OCI-M1 (cell line): ENCODE measurements around the gene FAM83G.

Experiments used
- DNase-seq: peaks from one replicate; lab custom pipeline; 2025; lab: John Stamatoyannopoulos, UW

The FAM83G gene

DNA sequence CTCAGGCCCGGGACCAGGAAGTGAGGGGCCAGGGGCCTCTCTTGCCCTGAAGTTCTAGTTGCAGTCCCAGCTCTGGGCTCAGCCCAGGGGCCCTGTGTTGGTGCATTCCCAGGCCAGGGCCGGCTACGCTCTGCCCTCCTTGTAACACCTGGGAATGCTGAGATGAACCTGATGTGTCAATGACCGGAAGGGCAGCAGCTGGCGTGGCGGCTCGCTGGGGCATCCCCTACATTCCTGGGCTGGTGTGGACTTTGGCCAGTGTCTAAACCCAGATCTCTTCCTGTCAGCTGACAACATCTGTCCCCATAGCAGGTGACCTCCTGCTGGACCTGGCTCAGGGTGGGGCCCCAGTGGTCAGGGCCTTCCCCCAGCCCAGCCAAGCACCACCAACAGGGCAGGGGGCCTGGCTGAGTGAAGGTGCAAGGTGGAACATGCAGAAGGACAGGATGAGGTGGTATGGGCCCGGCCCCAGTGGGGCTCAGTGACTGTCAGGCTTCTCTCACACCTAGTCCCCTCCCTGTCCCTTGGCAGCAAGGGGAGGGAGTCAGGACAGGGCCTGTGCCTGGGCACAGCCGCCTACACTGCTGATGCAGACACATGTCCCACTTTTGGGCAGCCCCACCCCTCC, 15.9 kb downstream of the FAM83G start:
- no peak for DNase-seq

DNA sequence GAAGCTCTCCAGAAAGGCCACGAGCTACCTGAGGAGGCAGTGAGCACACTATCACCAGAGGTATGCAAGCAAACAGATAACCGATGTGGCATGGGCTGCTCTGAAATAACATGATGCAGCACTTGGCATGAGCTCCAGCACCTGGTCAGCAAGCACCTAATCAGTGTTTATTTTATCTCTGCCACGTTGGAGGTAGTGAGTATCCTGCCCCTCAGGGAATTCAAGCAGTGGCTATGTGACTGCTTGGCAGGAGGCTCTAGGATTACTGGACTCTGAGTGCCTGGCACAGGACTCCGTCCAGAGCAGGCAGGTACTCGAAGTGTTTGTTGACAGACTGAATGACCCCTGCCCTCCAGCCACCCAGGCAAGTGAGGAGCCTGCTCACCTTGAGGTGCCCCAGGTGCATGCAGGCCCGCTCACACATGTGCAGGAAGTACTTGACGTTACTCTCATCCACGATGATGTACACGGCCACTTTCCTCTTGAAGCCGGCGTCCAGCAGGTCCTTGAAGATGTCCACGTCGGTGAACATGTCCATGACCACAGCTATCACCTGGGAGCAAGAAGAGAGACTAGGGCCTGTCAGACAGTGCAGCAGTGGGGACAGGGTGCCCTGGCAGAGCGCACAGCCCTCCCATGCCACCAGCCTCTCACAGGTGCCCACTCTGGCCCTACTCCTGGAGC, 16.6 kb downstream of the FAM83G start:
- DNase-seq = no peak

DNA sequence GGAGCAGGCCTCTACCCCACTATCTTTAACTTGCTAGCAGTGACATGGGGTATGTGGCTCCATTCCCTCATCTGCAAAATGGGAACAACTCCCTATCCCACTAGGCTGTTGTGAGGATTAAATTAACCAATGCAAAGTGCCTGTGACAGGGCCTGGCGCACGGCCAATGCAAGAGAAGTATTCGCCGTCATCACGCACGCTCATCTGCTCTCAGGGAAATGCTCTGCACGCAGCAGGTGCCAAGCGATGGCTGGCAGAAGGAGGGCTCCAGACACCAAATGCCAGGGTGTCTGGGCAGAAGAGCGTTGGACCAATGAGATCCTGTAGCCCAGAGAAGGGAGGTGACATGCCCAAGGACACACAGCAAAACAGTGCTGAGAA, 17.3 kb downstream of the FAM83G start:
- no peak for DNase-seq

DNA sequence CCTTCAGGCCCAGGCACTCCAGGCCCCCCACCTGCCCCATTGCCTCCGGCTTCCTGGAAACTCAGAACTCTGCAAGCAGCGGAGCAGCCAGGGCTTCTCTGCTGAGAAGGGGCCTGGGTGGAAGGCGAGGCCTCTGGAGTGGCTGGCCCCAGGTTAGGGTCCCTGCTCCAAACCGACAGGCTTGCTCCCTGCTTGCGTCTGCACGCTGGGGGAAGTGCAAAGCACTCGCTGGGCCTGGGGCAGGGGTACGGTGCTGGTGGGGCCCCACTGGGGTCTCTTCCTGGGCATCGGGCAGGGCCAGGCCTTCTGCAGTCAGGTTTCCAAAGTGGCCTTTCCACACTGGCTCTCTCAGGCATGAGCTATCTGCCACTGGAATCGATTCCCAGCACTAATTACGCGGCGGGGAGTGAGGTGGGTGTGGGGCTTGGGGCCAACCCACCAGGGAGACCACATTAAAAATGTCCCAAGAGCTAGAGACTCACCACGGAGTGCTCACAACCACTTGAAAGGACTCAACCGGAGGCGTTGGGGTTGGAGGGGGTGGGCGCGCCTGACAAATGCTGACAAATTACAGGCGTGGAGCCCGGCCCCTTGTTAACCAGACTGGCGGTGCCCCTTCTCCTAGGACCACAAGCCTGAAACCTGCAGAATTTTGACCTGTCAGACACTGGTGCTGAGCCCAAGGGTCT, 17.9 kb downstream of the FAM83G start:
- no peak for DNase-seq

DNA sequence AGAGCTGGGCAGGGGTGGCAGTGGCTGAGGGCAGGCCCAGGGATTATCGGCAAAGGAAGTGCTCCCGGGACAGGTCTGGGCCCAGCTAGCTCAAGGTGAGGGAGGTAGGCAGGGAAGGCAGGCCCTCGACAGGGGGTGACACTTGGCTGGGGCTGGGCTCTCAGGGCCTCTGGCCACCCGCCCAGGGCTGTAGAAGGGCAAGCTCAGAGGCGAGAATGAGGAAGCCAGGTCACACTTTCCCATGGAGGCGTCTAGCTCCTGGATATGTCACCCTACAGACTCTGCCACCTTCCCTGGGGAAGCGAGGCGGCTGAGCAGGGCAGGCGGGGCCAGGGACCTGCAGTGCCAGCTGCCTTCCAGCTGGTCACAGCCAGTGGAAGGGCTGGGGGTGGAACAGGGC, 19.1 kb downstream of the FAM83G start:
- DNase-seq = no peak

DNA sequence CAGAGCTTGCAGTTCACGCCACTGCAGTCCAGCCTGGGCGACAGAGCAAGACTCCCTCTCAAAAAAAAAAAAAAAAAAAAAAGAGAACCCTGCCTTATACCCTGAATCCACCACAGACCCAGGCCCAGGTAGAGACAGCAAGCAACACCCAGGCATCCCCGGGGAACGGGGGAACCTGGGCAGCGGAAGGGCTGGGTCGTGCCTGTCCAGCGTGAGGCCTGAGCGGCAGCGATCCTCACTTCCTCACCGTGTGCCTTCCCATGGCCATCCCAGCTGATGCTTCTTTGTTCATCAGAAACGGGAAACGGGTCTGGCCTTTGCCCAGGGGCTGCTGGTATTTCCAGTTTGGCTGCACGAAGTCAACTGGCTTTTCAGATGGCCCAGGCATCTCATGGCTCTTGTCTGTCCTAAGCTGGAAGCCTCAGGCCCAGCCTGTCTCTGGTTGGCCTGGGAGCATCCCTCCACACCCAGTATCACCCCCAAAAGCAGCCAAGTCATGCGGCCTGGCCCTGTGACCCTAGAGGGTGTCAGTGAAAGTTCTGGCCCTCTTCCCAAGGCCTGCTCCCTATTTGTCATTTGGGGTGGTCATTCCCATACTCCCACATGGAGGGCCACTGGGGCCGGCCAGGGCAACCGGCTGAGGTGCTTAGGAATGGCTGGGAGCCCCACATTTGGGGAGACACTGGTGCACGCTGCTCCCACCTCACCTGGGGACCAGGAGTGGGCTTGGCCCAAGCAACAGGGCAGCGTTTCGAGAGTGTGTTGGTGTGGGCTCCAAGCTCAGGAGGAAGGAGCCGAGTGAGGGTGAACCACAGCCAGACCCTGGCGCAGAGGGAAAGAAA, 20.1 kb downstream of the FAM83G start:
- no peak for DNase-seq

DNA sequence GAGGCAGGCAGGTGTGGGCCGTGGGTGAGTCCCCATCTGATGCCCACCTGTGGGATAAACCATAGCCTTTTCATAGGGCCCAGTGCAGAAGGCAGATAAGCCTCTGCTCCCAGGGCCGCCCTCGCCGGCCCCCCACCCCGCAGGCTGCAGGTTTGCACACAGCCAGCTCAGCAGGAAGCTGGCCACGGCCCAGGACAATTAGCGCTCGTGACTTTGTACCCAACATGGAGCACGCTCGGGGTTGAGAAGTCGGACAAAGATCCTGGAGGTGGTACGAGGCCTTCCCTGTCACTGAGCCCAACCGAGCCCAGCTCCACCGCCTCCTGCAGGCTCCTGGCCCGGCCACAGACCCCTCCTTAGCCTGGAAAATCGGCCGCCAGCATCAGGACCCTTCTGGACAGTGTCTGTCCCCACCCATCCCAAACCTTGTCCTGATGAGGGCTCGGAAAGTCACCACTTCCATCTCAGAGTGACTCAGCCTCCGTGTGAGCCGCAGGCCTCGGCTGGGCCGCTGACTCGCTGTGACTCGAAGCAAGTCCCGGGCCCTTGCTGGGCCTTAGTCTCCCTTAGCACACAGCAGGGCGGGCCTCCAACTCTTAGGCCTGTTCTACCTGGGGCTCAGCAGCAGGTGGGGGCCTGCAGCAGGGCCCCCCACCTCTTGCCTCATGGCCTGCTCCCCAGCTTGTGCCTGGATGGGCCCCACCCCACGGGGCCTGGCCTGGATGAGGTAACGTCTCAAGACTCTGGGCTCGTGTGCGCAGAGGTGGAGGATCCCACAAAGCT, 22.7 kb downstream of the FAM83G start:
- no peak for DNase-seq

DNA sequence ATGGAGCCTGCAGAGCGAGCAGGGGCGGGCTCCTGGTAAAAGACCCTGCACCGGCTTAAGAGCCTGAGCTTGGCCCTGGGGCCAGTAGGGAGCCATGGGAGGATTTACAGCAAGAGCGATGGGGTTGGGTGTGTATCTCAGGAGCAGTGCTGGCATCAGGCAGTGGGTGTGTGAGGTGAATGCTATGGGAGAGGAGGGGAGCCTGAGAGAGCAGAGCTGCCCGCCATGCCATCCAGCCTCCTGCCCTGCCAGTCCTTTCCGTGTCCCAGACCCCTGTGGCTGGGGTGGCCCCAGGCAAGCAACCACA, 23.3 kb downstream of the FAM83G start:
- DNase-seq = no peak

DNA sequence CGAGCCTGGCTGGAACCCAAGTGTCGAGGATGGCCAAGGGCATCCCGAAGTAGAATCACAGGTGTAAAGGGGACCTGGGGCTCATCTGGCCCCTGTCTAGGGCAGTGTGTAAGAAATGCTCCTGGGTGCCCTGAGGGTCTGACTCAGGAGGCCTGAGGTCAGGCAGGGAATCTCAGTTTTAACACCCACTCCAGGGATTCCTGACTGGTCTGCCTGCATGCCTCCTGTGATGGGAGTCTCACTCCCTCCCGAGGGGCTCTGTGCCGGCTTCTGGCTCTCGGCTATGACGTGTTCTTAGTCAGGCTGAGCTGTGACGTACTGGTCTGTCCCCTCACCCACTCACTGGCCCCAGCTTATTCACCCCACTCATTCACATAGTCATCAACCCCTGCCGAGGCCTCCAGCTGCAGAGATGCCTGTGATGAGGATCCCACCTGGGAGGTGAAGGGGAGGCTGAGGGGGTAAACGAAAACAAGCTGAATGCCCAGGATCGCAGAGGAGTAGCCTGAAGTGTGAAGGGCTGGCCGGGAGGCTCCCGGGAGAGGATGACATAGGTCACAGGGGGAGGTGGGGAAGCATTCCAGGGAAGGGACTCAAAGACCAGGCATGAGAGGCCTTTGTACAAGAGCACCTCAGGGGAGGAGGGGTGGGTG, 23.8 kb downstream of the FAM83G start:
- DNase-seq = no peak

DNA sequence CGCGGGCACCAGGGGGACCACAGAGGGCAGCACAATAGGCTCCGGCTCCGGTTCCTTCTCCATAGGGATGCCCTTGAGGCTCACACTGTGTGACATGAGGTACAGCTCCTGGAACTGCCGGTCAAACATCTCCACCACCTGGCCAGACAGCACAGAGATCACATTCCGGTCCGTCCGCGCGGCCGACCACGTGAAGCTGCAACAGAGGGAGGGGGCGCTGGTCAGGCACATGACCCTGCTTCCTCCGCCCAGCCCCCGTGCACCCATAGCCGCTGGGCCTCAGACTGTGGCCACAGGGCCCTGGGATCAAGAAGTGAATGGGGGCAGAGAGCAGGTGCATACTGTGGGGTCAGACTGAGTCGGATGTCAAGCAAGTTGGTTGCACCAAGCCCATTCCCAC, 25.9 kb downstream of the FAM83G start:
- DNase-seq = no peak

DNA sequence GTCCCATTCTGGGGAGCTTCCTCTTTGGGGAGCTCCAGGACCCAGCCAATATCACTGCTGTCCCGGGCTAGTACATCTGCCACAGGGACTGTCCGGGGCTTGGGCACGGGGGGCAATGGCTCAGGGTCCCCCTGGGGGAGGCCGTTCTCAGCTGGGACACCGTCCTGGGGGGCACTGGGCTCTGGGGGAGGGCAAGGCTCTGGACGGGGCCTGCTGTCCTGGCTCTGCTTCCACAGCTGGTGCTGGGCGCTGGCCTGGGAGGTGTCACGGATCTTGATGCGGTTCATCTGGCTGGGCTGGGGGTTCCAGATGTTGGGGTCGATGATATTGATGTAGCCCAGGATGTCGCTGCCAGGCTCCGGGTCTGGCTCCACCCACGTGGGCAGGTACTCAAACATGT, 26.5 kb downstream of the FAM83G start:
- no peak for DNase-seq

DNA sequence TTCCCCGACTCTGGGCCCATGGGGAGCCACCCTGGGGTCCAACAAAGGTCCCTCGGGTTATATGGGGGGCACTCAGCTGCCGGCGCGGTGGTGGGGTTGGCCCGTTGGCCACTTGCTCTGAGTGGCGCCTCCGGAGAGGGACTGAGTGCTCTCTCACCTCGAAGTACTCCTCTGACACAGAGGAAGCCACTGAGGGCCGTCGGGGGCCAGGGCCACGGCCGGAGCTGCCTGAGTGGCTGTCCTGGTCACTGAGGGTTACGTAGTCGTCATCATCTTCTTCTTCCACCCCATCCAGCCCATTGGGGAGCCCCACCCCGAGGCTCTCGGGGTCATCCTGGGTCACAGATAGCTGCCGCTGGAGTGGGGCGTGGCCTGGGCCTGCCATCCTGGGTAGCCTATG, 26.9 kb downstream of the FAM83G start:
- no peak for DNase-seq

DNA sequence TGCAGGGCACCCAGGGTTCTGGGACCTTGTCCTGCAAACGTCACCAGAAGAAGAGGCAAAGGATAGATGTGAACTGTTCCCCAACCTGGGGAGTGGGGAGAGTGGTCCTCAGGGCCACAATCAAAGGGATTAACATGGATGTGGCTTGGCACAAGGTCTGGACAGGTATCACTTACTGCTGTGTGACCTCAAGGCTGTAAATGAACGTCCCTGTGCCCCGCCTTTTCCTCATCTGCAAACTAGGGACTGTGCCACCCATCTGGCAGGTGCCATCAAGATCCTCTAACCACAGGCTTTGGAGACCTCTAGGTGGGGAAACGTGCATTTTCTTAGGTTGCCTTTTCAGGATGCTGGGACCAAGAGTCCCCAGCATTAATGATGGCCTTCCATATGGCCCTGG, 27.5 kb downstream of the FAM83G start:
- no peak for DNase-seq

DNA sequence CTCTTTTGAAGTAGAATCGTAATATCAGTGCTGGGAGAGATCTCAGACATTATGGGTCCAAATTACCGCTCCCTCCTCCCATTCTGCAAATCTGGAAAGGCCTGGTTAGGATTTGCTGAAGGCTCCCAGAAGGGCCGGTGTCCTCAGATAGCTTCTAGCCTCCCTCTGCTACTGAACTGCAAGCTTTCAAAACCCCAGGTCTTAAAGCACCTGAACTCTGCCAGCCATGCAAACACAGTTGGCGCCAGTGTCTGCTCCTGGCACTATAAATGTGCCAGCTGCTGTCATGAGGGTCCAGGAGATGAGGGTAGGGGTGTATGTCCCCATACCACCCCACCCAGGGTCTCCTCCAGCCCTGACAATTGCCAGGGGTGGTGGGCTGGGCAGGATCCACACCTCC, 28.4 kb downstream of the FAM83G start:
- DNase-seq = no peak

DNA sequence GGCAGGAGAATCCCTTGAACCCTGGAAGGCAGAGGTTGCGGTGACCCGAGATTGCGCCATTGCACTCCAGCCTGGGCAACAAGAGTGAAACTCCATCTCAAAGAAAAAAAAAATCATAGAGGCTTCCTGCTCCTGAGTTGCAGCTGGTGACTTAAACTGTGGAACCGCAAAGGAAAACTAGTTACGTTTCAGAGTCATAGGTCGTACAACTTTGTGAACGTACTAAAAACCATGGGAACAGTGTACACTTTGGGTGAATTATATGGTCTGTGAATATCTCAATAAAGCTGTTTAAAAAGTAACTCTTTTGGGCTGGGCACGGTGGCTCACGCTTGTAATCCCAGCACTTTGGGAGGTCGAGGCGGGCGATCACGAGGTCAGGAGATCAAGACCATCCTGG, 29.0 kb downstream of the FAM83G start:
- no peak for DNase-seq

DNA sequence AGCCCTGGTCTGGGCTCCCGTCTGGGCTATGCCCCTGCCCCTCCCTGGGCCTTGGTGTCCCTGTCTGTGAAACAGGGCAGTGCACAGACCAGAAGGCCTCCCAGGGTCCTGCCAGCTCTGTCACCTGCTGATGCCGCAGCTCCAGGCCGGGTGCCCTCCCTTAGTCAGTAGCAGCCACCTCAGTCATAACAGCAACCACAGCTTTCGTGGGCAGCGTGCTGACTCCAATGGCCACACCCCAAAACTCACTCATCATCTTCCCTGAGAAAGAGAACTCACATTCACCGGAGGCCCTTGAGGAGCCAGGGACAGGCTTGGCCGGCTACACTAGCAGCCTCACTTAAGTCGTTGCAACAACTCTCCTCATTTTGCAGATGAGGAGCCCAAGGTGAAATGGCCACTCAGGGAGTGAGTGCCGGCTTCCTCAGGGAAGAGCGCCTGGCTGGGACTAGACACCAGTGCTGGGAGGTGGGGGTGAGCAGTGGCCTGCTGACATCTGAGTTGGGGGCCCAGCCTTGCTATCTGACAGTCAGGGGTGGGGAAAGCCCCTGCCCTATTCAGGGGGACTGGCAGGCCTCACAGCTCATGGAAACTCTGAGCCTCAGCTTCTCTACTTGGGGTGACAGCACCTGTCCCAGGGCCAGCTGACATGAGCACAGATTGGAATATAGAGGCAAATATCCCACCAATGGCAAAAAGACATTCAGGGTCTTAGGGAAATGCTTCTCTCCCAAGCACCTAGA, 30.0 kb downstream of the FAM83G start:
- no peak for DNase-seq

DNA sequence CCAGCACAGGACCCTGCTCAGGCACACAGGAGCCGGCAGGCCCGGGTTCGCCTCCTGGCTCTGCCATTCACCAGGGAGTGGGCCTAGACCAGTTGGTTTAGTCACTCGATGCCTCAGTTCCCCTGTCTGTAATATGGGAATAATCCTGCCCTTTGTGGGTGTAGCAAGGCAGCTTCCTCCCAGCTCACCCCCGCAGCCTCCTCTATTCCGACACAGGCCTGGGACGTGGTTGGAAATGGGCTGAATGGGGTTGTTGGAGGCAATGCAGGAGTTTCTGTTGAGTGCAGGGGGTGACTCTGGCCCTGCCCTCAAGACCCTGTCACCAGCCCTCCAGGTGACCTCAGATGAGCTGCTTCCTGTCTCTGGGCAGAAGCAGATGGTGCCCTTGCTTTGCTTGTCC, 32.8 kb downstream of the FAM83G start:
- DNase-seq = no peak

DNA sequence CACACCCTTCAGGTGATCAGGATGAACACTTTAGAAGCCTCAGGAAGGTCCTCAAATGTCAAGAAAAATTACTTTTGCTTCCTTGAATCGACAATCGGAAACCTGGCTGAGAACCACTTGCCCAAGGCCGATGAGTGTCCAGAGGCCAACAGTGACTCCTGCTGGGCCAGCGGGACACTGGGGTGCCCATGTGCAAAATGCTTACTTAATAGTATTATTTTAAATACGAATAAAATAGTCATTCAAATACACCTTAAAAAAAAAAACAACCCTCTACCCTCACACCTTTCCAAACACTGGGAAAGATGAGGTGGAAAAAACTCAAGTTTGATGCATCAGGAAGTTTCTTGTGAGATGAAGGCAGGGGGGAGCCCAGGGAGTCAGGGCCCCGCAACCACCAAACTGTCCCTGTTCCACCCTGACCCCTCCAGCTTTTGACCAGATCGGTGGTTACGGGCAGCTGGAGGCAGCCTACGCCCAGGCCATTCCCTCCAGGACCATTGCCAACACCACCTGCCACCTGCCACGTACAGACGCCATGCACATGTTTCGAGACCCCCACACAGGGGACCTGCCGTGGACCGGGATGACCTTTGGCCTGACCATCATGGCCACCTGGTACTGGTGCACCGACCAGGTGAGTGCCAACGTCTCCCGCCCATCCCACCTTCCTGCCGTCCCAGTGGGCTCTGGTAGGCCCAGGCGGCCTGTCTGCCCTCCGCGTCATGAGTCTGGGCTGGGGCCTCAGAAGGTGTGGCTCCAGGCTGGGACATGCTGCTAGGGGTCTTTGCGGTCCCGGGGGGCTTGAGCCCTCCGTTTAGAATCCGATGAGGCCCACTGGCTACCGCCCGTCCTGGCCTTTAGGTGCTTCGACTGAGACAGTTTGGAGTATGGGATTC, 33.7 kb downstream of the FAM83G start:
- no peak for DNase-seq

DNA sequence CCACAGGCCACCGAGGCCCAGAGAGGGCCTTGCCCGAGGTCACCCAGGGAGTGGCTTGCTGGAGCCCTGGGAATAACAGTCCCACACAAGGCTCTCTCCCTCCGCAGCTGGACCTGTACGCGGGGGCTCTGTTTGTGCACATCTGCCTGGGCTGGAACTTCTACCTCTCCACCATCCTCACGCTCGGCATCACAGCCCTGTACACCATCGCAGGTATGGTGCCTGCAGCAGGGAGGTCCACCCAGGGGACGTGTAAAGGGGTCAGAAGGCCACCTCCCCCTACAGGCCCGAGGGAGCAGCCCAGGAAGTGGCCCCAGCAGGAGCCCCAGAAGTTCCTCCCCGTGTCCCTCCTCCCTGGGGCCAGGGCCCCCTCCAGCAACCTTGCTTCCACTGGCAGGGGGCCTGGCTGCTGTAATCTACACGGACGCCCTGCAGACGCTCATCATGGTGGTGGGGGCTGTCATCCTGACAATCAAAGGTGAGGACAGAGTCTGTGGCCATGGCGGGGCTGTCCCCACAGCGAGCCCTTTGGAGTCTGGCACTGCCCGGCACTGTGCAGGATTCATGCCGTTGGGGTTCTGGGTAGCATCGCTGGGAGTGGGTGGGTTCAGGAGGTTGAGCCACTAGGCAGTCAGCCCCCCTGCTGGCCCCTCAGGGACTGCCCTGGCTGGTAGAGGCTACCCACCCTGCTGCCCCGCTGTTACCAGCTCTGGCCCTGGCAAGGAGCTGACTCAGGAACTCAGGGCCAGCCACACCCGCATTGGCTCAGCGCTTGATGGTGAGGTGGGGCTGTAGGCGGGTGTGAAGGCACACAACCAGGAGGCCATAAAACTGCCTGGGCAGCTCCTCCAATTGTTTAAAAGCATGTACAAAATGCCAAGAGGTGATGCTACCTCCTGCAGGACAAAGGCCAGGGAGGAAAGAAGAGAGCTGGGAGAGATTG, 35.3 kb downstream of the FAM83G start:
- no peak for DNase-seq
